HEK293T (cell line): ENCODE data around the gene CTNNA1.

ENCODE experiments used
- FOXM1 ChIP-seq: fragments of 450-650 bp; IDR thresholded peaks from 2 replicates; pipeline ENCODE4 v1.6.1; 2017; ENCODE audit warnings: mild to moderate bottlenecking, borderline replicate concordance
- NFRKB ChIP-seq: fragments of 450-650 bp; IDR thresholded peaks from 2 replicates; pipeline ENCODE4 v1.6.1; 2016; ENCODE audit warnings: mild to moderate bottlenecking, moderate library complexity
- SP1 ChIP-seq: fragments of 450-650 bp; IDR thresholded peaks from 2 replicates; pipeline ENCODE4 v1.6.1; 2017
- TF ChIP-seq, protein P1 (sequence below): fragments of 450-650 bp; IDR thresholded peaks from 2 replicates; pipeline ENCODE4 v1.6.1; 2016

DNA sequence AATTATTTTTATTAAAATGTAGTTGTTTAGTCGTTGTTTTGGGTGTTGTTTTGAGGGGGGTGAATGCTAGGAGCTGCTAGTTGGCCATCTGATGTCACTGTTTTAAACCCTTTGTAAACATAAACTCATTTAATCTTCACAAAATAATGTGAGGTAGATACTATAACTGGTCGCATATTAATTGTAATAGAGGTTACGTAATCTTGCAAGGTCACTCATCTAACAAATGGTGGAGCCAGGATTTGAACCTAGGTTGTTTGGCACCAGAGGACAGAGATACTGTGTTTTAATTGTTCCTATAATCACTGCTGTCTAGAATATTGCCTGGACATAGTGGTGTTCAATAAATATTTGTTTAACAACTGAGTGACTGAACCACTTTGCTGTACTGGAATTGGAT is 67.5 kb downstream of the CTNNA1 start:
- TF ChIP-seq FOXM1 = no peak
- no peak for TF ChIP-seq SP1
- TF ChIP-seq, protein P1, sequence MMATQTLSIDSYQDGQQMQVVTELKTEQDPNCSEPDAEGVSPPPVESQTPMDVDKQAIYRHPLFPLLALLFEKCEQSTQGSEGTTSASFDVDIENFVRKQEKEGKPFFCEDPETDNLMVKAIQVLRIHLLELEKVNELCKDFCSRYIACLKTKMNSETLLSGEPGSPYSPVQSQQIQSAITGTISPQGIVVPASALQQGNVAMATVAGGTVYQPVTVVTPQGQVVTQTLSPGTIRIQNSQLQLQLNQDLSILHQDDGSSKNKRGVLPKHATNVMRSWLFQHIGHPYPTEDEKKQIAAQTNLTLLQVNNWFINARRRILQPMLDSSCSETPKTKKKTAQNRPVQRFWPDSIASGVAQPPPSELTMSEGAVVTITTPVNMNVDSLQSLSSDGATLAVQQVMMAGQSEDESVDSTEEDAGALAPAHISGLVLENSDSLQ = no peak
- no peak for TF ChIP-seq NFRKB
